K562 (cell line): ENCODE results near the gene PLCB3. TPM values are rescaled to one million over a fixed set of nuclear protein-coding genes. Genes with fewer than 3 reads are reported as not detected.

Source experiments
- AFF1 ChIP-seq, 2 experiments: fragments of 450-650 bp; IDR thresholded peaks; 2 replicates each; pipeline ENCODE4 v1.6.1; 2018; ENCODE audit warnings: mild to moderate bottlenecking in 2 of 2, low read depth in 1 of 2; ENCODE audit not compliant: partially characterized antibody in 2 of 2
- ARID3B ChIP-seq: fragments of 250-450 bp; sonication (Bioruptor Pico); IDR thresholded peaks from 2 replicates; pipeline ENCODE4 v1.4.0; 2020; ENCODE audit warnings: borderline replicate concordance
- ARID4B ChIP-seq: sonication (generic); formaldehyde crosslinking; IDR thresholded peaks from 2 replicates; pipeline ENCODE4 v1.8.0; 2022; ENCODE audit warnings: mild to moderate bottlenecking, missing genetic modification reagents
- FOXJ2 ChIP-seq: fragments of 200-800 bp; sonication (Bioruptor generic); IDR thresholded peaks from 2 replicates; pipeline ENCODE4 v1.6.1; 2016; ENCODE audit warnings: missing genetic modification characterization, missing compliant biosample characterization
- MEF2A ChIP-seq: IDR thresholded peaks from 2 replicates; pipeline ENCODE4 v1.6.1; 2011; ENCODE audit warnings: low read depth, mild to moderate bottlenecking, low read length, moderate library complexity; ENCODE audit not compliant: control insufficient read depth
- NONO ChIP-seq, 2 experiments: fragments of 200-400 bp in 1 of 2; fragments of 450-650 bp in 1 of 2; formaldehyde crosslinking in 1 of 2; IDR thresholded peaks; 2 replicates each; pipeline ENCODE4 v1.6.1; 2017; ENCODE audit warnings: low read depth in 2 of 2, mild to moderate bottlenecking in 2 of 2, moderate library complexity in 2 of 2, low read length in 1 of 2
- OTX1 ChIP-seq: fragments of 450-650 bp; formaldehyde crosslinking; IDR thresholded peaks from 2 replicates; pipeline ENCODE4 v1.4.0; 2022; ENCODE audit warnings: mild to moderate bottlenecking
- PHF21A ChIP-seq: fragments of 450-650 bp; IDR thresholded peaks from 2 replicates; pipeline ENCODE4 v1.6.1; 2017; ENCODE audit warnings: low read depth, borderline replicate concordance
- RAD51 ChIP-seq: fragments of 450-650 bp; IDR thresholded peaks from 2 replicates; pipeline ENCODE4 v1.7.1; 2016; ENCODE audit warnings: low read depth, mild to moderate bottlenecking, borderline replicate concordance
- RBM34 ChIP-seq: fragments of 200-400 bp; formaldehyde crosslinking; IDR thresholded peaks from 2 replicates; pipeline ENCODE4 v1.6.1; 2018; ENCODE audit warnings: low read length, borderline replicate concordance; ENCODE audit not compliant: insufficient read depth
- RFX7 ChIP-seq: fragments of 250-450 bp; sonication (Bioruptor Pico); IDR thresholded peaks from 2 replicates; pipeline ENCODE4 v1.5.1; 2021; ENCODE audit warnings: mild to moderate bottlenecking
- SMAD2 ChIP-seq: fragments of 150-350 bp; IDR thresholded peaks from 2 replicates; pipeline ENCODE4 v1.6.1; 2014; ENCODE audit warnings: low read depth, mild to moderate bottlenecking, low read length
- SP2 ChIP-seq: IDR thresholded peaks from 2 replicates; pipeline ENCODE4 v1.6.1; 2011; ENCODE audit warnings: mild to moderate bottlenecking, low read depth, low read length, moderate library complexity; ENCODE audit not compliant: poor library complexity, severe bottlenecking; ENCODE audit errors: extremely low read depth
- ZC3H4 ChIP-seq: sonication (generic); formaldehyde crosslinking; IDR thresholded peaks from 2 replicates; pipeline ENCODE4 v1.9.0; 2021; ENCODE audit warnings: missing genetic modification reagents, borderline replicate concordance
- ZKSCAN1 ChIP-seq: fragments of 150-350 bp; IDR thresholded peaks from 2 replicates; pipeline ENCODE4 v1.6.1; 2016; ENCODE audit warnings: low read depth, low read length
- ZNF263 ChIP-seq: sonication (generic); formaldehyde crosslinking; IDR thresholded peaks from 2 replicates; pipeline ENCODE4 v1.8.0; 2022; ENCODE audit warnings: mild to moderate bottlenecking, missing genetic modification reagents, borderline replicate concordance
- ZNF695 ChIP-seq: fragments of 450-650 bp; formaldehyde crosslinking; IDR thresholded peaks from 2 replicates; pipeline ENCODE4 v1.4.0; 2020; ENCODE audit warnings: mild to moderate bottlenecking, moderate library complexity
- polyA plus RNA-seq, 8 experiments: library from polyadenylated mRNA; depleted of rRNA in 4 of 8; stranded (reverse) in 5 of 8; unstranded in 3 of 8; fragments of >200 nt; fragmentation: Nextera tagmentation in 2 of 8; fragmentation: Illumina TruSeq in 1 of 8; extraction: Ambion mirVana in 2 of 8; extraction: Trizol in 1 of 8; gene quantifications; 2 replicates each; pipeline versions ENCODE4 v1.2.1 to v1.2.3, GENCODE V29; 2011 to 2014; ENCODE audit warnings: inconsistent platforms in 1 of 8, missing spikeins in 1 of 8
- total RNA-seq, 7 experiments: library from RNA; depleted of rRNA in 6 of 7; stranded (reverse); fragments of >200 nt in 6 of 7; fragmentation: Illumina TruSeq in 2 of 7; extraction: Trizol in 2 of 7; gene quantifications; 2 replicates each; pipeline versions ENCODE4 v1.2.1 to v1.2.3, GENCODE V29; 2011 to 2021; ENCODE audit warnings: low replicate concordance in 1 of 7

The PLCB3 gene
- total and polyA plus RNA-seq, 9 of the 15 experiments (the other 6 are each of a cell fraction or from before 2014, with no cell fraction given), result 0.31 to 44.8 (median 14.6) TPM

GRCh38 chr11:64234647-64235379 lies 16.5 kb upstream of the PLCB3 start (continued):
- TF ChIP-seq ARID4B (CRISPR knock-in tag) (peak; percentile 37; the same call in 1 of the 2 replicates), OTX1 (CRISPR knock-in tag) (no peak), PHF21A (no peak), ZKSCAN1 (no peak), RFX7 (CRISPR knock-in tag) (no peak), RBM34 (no peak), MEF2A (no peak), ZNF263 (CRISPR knock-in tag) (no peak), SP2 (no peak), ZNF695 (CRISPR knock-in tag) (no peak), ARID3B (CRISPR knock-in tag) (no peak), NONO (IDR thresholded peaks at IDR 0.05; ENCODE audit: low read depth in 2 of 2, low read length in 1 of 2) (0 out of 4 replicates have a peak, but pooled peaks of 1 of the 2 experiments have one; percentile 44), AFF1 (IDR thresholded peaks at IDR 0.05; ENCODE audit: low read depth in 1 of 2, partially characterized antibody in 2 of 2) (no peak), RAD51 (no peak), FOXJ2 (no peak), ZC3H4 (CRISPR knock-in tag) (peak; percentile 73; the same call in 1 of the 2 replicates), SMAD2 (no peak)
